Measurements from ENCODE around the gene ANKS1A. TPM values are rescaled to one million over a fixed set of nuclear protein-coding genes. Genes with fewer than 3 reads are reported as not detected.

Gene ANKS1A
- polyA plus RNA-seq, 4 donors, result 6.5 to 29.9 (median 10.8) TPM

DNA sequence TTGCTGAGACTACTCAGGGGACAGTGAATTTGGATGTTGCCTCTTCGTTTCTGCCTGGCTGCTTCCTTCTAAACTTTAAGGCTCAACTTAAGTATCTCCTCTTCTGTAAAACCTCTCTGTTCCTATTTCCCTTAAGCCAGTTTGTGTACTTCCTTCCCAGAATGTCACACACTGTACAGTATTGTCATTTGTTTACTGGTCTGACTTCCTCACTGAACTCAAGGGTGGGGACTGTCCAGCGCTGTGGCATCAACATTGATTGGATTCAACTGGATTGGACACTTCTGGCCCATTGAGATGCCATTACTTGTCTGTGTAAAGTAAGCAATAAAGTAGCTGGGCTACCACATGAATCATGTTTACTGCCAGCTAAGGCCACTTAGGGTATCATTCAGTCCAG, 69.7 kb downstream of the ANKS1A start:
- WGBS, 3 donors, result 69 to 95% (median 92%) methylated on average over 2 of the region's 2 CpGs
- Histone ChIP-seq H3K27ac (ENCODE audit: low read depth in 1 of 3, low read length in 2 of 3) (no peak overlapping the region), H3K4me1 (ENCODE audit: control insufficient read depth in 3 of 3, insufficient read depth in 2 of 3, low read depth in 1 of 3, low read length in 2 of 3) (peaks cover 0 to 8% (median 0%) of the 10 kb centered on the region in 3 donors), H3K36me3 (ENCODE audit: control insufficient read depth in 3 of 3, insufficient read depth in 2 of 3, low read depth in 1 of 3, low read length in 3 of 3) (peaks cover 0 to 12% (median 0%) of the 10 kb centered on the region in 3 donors), H3K27me3 (ENCODE audit: control insufficient read depth in 3 of 3, insufficient read depth in 3 of 3, low read length in 3 of 3) (no peaks in the 10 kb centered on the region), H3K4me3 (ENCODE audit: low read depth in 1 of 3, low read length in 3 of 3) (no peak overlapping the region), H3K9me3 (ENCODE audit: control insufficient read depth in 2 of 2, insufficient read depth in 1 of 2, low read depth in 1 of 2, low read length in 1 of 2) (no peaks in the 10 kb centered on the region)
- DNase-seq (no peak), FAIRE-seq (no peak)

DNA sequence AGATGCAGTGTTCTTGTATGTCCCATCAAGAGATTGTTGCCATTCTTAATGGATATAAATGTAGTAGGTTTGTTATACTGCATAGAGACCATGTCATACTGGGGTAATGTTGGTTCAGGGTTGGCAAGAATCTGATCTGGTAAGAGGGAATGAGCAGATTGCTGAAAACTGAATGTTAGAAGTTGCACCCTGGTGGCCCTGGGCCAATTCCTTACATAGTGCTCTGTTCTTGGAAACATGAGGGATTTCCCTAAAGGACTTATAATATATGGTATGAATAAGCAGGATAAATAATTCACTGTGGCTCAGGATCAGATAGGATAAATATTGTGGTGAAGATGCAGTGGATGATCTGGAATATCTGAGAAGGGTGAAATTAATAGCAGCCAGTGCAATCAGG, 70.2 kb downstream of the ANKS1A start:
- DNase-seq (no peak), FAIRE-seq (no peak)
- no peaks in the 10 kb centered on the region for H3K27me3 ChIP-seq (ENCODE audit: control insufficient read depth in 3 of 3, insufficient read depth in 3 of 3, low read length in 3 of 3)
- H3K4me1 ChIP-seq (ENCODE audit: control insufficient read depth in 3 of 3, insufficient read depth in 2 of 3, low read depth in 1 of 3, low read length in 2 of 3), result peaks cover 0 to 4% (median 0%) of the 10 kb centered on the region in 3 donors
- H3K4me3 ChIP-seq (ENCODE audit: low read depth in 1 of 3, low read length in 3 of 3), result no peak overlapping the region
- H3K36me3 ChIP-seq (ENCODE audit: control insufficient read depth in 3 of 3, insufficient read depth in 2 of 3, low read depth in 1 of 3, low read length in 3 of 3), result peaks cover 0 to 12% (median 0%) of the 10 kb centered on the region in 3 donors
- no peaks in the 10 kb centered on the region for H3K9me3 ChIP-seq (ENCODE audit: control insufficient read depth in 2 of 2, insufficient read depth in 1 of 2, low read depth in 1 of 2, low read length in 1 of 2)
- no peak overlapping the region for H3K27ac ChIP-seq (ENCODE audit: low read depth in 1 of 3, low read length in 2 of 3)

DNA sequence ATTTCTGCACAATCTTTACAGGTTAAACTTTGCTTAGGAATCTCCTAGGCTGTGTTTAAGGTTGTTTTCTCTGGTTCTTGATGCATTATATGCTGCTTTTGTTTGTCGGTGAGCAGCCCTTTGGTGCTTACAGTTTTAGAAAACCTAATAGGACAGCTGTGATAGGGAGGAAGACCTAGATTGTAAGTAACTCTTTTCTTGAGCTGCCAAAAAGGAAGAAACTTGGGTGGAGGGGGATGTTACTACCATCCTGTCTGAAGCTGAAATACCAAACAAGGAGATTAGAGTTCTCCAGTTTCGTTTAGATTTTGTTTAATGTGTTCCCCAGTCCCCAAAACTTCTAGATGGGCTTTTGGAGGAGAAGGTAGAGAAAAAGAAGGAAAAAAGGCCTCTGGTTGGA, 72.0 kb downstream of the ANKS1A start:
- no peak overlapping the region for H3K4me3 ChIP-seq (ENCODE audit: low read depth in 1 of 3, low read length in 3 of 3)
- H3K27me3 ChIP-seq (ENCODE audit: control insufficient read depth in 3 of 3, insufficient read depth in 3 of 3, low read length in 3 of 3), result no peaks in the 10 kb centered on the region
- 71 to 88% (median 86%) methylated on average over 2 of the region's 2 CpGs for WGBS, 3 donors
- peaks cover 0 to 8% of the 10 kb centered on the region in 2 donors for H3K9me3 ChIP-seq (ENCODE audit: control insufficient read depth in 2 of 2, insufficient read depth in 1 of 2, low read depth in 1 of 2, low read length in 1 of 2)
- no peak for FAIRE-seq
- no peak for DNase-seq
- no peak overlapping the region for H3K27ac ChIP-seq (ENCODE audit: low read depth in 1 of 3, low read length in 2 of 3)
- H3K36me3 ChIP-seq (ENCODE audit: control insufficient read depth in 3 of 3, insufficient read depth in 2 of 3, low read depth in 1 of 3, low read length in 3 of 3), result peaks cover 0 to 17% (median 0%) of the 10 kb centered on the region in 3 donors
- H3K4me1 ChIP-seq (ENCODE audit: control insufficient read depth in 3 of 3, insufficient read depth in 2 of 3, low read depth in 1 of 3, low read length in 2 of 3), result peaks cover 0 to 2% (median 0%) of the 10 kb centered on the region in 3 donors

DNA sequence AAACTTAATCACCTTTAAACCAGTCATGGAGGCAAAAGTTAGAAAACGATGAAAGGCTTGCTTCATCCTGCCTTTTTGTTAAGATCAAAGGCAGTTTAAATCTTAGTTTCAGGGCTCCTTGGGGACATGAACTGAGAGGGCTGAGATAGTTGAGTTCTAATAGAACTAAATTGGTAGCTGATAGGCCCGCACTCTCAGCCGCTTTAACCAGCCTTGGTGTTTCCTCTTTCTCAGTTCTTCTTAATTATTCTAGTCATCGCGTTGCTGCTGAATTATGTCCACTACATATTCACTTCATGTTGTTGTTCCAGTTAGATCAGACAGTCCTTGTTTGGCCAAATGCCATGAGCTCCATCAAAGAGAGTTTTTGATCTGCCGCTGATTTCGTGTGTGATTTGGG, 72.5 kb downstream of the ANKS1A start:
- H3K27ac ChIP-seq (ENCODE audit: low read depth in 1 of 3, low read length in 2 of 3), result no peak overlapping the region
- no peak for FAIRE-seq
- WGBS, 3 donors, result 88 to 96% (median 90%) methylated on average over 7 of the region's 7 CpGs

DNA sequence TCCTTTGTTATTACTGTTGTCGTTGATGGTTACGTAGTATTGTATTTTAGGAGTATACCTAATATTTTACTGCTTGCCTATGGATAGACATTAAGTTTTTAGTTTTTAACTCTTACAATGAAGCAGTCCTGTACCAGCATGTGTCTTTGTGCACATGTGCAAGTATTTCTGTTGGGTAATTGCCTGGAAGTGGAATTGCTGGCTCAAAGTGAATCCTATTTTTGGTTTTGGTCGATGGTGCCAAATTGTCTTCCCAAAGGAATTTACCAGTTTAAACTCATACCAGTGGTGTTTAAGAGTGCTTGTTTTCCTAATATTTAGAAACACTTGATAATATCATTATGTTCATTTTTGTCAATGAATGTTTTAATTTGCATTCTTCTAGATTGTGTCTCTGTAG, 75.5 kb downstream of the ANKS1A start:
- WGBS, 3 donors, result 70 to 94% (median 84%) methylated on average over 3 of the region's 3 CpGs

More for the DNA sequence above, 72.5 kb downstream of the ANKS1A start:
- H3K4me3 ChIP-seq (ENCODE audit: low read depth in 1 of 3, low read length in 3 of 3), result no peak overlapping the region
- peaks cover 0 to 8% of the 10 kb centered on the region in 2 donors for H3K9me3 ChIP-seq (ENCODE audit: control insufficient read depth in 2 of 2, insufficient read depth in 1 of 2, low read depth in 1 of 2, low read length in 1 of 2)
- H3K36me3 ChIP-seq (ENCODE audit: control insufficient read depth in 3 of 3, insufficient read depth in 2 of 3, low read depth in 1 of 3, low read length in 3 of 3), result peaks cover 0 to 17% (median 0%) of the 10 kb centered on the region in 3 donors
- no peak for DNase-seq
- H3K27me3 ChIP-seq (ENCODE audit: control insufficient read depth in 3 of 3, insufficient read depth in 3 of 3, low read length in 3 of 3), result no peaks in the 10 kb centered on the region
- H3K4me1 ChIP-seq (ENCODE audit: control insufficient read depth in 3 of 3, insufficient read depth in 2 of 3, low read depth in 1 of 3, low read length in 2 of 3), result peaks cover 0 to 2% (median 0%) of the 10 kb centered on the region in 3 donors

DNA sequence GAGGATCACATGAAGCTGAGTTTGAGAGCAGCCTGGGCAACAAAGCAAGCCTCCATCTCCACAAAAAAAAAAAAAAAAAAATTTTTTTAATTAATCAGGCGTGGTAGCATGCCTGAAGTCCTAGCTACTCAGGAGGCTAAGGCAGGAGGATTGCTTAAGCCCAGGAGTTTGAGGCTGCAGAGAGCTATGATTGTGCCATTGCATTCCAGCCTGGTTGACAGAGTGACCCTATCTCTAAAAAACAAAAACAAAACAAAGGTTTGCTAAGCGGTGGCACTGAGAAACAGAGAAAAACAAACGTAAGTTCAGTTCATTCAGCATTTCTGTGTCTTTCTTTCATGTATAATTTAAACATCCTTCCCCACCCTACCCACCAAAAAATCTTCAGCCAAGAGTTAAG, 78.4 kb downstream of the ANKS1A start:
- FAIRE-seq, result no peak
- WGBS, 3 donors, result 91 to 97% (median 94%) methylated on average over 3 of the region's 3 CpGs

More for the DNA sequence above, 75.5 kb downstream of the ANKS1A start:
- peaks cover 0 to 8% of the 10 kb centered on the region in 2 donors for H3K9me3 ChIP-seq (ENCODE audit: control insufficient read depth in 2 of 2, insufficient read depth in 1 of 2, low read depth in 1 of 2, low read length in 1 of 2)
- FAIRE-seq, result no peak
- no peak overlapping the region for H3K4me3 ChIP-seq (ENCODE audit: low read depth in 1 of 3, low read length in 3 of 3)
- H3K27me3 ChIP-seq (ENCODE audit: control insufficient read depth in 3 of 3, insufficient read depth in 3 of 3, low read length in 3 of 3), result no peaks in the 10 kb centered on the region
- no peaks in the 10 kb centered on the region for H3K4me1 ChIP-seq (ENCODE audit: control insufficient read depth in 3 of 3, insufficient read depth in 2 of 3, low read depth in 1 of 3, low read length in 2 of 3)
- H3K27ac ChIP-seq (ENCODE audit: low read depth in 1 of 3, low read length in 2 of 3), result no peak overlapping the region
- peaks cover 0 to 15% (median 4%) of the 10 kb centered on the region in 3 donors for H3K36me3 ChIP-seq (ENCODE audit: control insufficient read depth in 3 of 3, insufficient read depth in 2 of 3, low read depth in 1 of 3, low read length in 3 of 3)
- no peak for DNase-seq

DNA sequence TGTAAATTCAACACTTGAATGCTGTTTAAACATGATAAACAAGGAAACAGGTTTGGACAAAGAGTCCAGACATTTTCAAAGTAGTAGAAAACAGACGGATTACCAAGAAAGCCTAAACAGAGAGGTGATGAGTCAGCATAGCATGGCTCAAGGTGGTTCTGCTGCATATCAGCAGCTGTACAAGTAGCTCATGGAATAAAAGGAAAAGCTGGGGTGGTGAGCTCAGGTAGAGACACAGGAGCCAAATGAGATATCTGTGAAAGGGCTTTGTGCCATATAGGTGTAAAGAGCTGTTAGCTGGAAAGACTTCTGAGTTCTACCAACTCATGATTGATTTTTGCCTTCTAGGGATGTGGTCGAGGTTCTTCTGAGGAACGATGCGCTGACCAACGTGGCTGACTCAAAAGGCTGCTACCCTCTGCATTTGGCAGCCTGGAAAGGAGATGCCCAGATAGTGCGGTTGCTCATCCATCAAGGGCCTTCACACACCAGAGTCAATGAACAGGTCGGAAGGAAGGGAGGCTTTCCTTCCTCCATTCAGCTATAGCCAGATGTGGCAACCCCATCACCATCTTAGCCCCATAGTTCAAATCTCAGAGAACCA, 80.7 kb downstream of the ANKS1A start:
- WGBS, 3 donors, result 91 to 94% (median 93%) methylated on average over 7 of the region's 7 CpGs
- Histone ChIP-seq H3K36me3 (ENCODE audit: control insufficient read depth in 3 of 3, insufficient read depth in 2 of 3, low read depth in 1 of 3, low read length in 3 of 3) (peaks cover 0 to 20% (median 8%) of the 10 kb centered on the region in 3 donors), H3K9me3 (ENCODE audit: control insufficient read depth in 2 of 2, insufficient read depth in 1 of 2, low read depth in 1 of 2, low read length in 1 of 2) (peaks cover 0 to 8% of the 10 kb centered on the region in 2 donors), H3K4me1 (ENCODE audit: control insufficient read depth in 3 of 3, insufficient read depth in 2 of 3, low read depth in 1 of 3, low read length in 2 of 3) (no peaks in the 10 kb centered on the region), H3K27ac (ENCODE audit: low read depth in 1 of 3, low read length in 2 of 3) (no peak overlapping the region), H3K27me3 (ENCODE audit: control insufficient read depth in 3 of 3, insufficient read depth in 3 of 3, low read length in 3 of 3) (no peaks in the 10 kb centered on the region), H3K4me3 (ENCODE audit: low read depth in 1 of 3, low read length in 3 of 3) (no peak overlapping the region)
- DNase-seq (no peak), FAIRE-seq (no peak)

More for the DNA sequence above, 78.4 kb downstream of the ANKS1A start:
- H3K36me3 ChIP-seq (ENCODE audit: control insufficient read depth in 3 of 3, insufficient read depth in 2 of 3, low read depth in 1 of 3, low read length in 3 of 3), result peaks cover 0 to 17% (median 8%) of the 10 kb centered on the region in 3 donors
- H3K4me3 ChIP-seq (ENCODE audit: low read depth in 1 of 3, low read length in 3 of 3), result no peak overlapping the region
- H3K27ac ChIP-seq (ENCODE audit: low read depth in 1 of 3, low read length in 2 of 3), result no peak overlapping the region
- H3K27me3 ChIP-seq (ENCODE audit: control insufficient read depth in 3 of 3, insufficient read depth in 3 of 3, low read length in 3 of 3), result no peaks in the 10 kb centered on the region
- H3K4me1 ChIP-seq (ENCODE audit: control insufficient read depth in 3 of 3, insufficient read depth in 2 of 3, low read depth in 1 of 3, low read length in 2 of 3), result no peaks in the 10 kb centered on the region
- DNase-seq, result no peak
- H3K9me3 ChIP-seq (ENCODE audit: control insufficient read depth in 2 of 2, insufficient read depth in 1 of 2, low read depth in 1 of 2, low read length in 1 of 2), result peaks cover 0 to 8% of the 10 kb centered on the region in 2 donors

DNA sequence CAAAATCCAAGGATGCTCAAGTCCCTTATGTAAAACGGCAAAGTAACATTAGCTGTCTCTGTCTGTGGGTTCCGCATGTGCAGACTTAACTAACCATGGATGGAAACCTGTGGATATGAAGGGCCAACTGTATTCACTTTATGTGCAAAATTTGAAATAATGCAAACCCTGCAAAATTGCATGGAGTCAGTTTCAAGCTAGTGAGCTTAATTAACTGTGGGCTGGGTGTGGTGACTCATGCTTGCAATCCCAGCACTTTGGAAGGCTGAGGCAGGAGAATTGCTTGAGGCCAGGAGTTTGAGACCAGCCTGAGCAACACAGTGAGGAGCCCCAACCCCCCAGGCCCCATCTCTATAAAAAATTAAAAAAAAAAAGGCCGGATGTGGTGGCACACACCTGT, 81.4 kb downstream of the ANKS1A start:
- H3K27me3 ChIP-seq (ENCODE audit: control insufficient read depth in 3 of 3, insufficient read depth in 3 of 3, low read length in 3 of 3), result no peaks in the 10 kb centered on the region
- no peak for FAIRE-seq
- no peaks in the 10 kb centered on the region for H3K4me1 ChIP-seq (ENCODE audit: control insufficient read depth in 3 of 3, insufficient read depth in 2 of 3, low read depth in 1 of 3, low read length in 2 of 3)
- 94 to 100% (median 97%) methylated on average over 3 of the region's 3 CpGs for WGBS, 3 donors
- no peak for DNase-seq
- no peak overlapping the region for H3K4me3 ChIP-seq (ENCODE audit: low read depth in 1 of 3, low read length in 3 of 3)
- H3K9me3 ChIP-seq (ENCODE audit: control insufficient read depth in 2 of 2, insufficient read depth in 1 of 2, low read depth in 1 of 2, low read length in 1 of 2), result peaks cover 0 to 4% of the 10 kb centered on the region in 2 donors
- no peak overlapping the region for H3K27ac ChIP-seq (ENCODE audit: low read depth in 1 of 3, low read length in 2 of 3)
- peaks cover 0 to 22% (median 8%) of the 10 kb centered on the region in 3 donors for H3K36me3 ChIP-seq (ENCODE audit: control insufficient read depth in 3 of 3, insufficient read depth in 2 of 3, low read depth in 1 of 3, low read length in 3 of 3)

DNA sequence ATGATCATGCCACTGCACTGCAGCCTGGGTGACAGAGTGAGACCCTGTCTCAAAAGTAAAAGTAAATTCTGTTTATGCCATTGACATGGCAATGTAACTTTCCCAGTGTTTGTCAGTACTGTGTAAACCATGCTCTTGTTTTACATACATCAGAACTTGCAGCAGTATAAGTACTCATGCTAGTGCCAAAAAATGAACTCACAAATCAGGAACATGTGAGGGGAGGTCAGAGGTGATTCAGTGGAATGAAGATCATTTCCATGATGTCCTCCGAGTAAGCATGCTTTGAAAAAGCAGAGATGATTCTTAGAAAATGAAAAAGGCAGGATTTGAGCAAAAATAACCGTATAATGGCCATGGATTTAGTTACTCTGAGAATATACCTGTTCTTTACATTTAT, 81.9 kb downstream of the ANKS1A start:
- no peak for DNase-seq

More for the DNA sequence above, 81.9 kb downstream of the ANKS1A start:
- H3K4me1 ChIP-seq (ENCODE audit: control insufficient read depth in 3 of 3, insufficient read depth in 2 of 3, low read depth in 1 of 3, low read length in 2 of 3), result no peaks in the 10 kb centered on the region
- H3K9me3 ChIP-seq (ENCODE audit: control insufficient read depth in 2 of 2, insufficient read depth in 1 of 2, low read depth in 1 of 2, low read length in 1 of 2), result no peaks in the 10 kb centered on the region
- no peak overlapping the region for H3K27ac ChIP-seq (ENCODE audit: low read depth in 1 of 3, low read length in 2 of 3)
- H3K36me3 ChIP-seq (ENCODE audit: control insufficient read depth in 3 of 3, insufficient read depth in 2 of 3, low read depth in 1 of 3, low read length in 3 of 3), result peaks cover 0 to 17% (median 8%) of the 10 kb centered on the region in 3 donors
- no peaks in the 10 kb centered on the region for H3K27me3 ChIP-seq (ENCODE audit: control insufficient read depth in 3 of 3, insufficient read depth in 3 of 3, low read length in 3 of 3)
- 85 to 95% (median 93%) methylated on average over 2 of the region's 2 CpGs for WGBS, 3 donors
- no peak overlapping the region for H3K4me3 ChIP-seq (ENCODE audit: low read depth in 1 of 3, low read length in 3 of 3)
- no peak for FAIRE-seq
